HG02642 (cell line): ENCODE measurements around the gene PGGHG.

ENCODE experiments used
- ATAC-seq: cut with Tn5 transposase; IDR thresholded peaks from one replicate; pipeline ENCODE4 v1.9.1; 2021; ENCODE audit warnings: mild to moderate bottlenecking; ENCODE audit not compliant: unreplicated experiment, poor library complexity

The PGGHG gene

DNA sequence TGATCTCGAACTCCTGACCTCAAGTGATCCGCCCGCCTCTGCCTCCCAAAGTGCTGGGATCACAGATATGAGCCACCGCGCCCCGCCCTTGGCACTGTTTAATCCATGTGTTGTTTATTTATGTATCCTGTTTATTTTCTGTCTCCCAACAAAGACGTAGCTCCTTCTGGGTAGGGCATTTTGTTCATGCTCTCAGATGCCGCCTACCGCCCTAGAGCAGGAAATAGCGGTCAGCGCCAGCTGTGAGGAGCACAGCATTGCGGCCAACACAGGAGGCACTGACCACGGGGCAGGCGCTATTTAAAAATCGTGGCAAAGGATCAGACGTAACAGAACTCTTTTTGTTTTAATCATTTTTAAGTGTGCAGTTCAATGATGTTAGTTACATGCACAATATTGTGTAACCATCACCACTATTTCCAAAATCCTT is 20.2 kb upstream of the PGGHG start:
- ATAC-seq: peak; percentile 53

DNA sequence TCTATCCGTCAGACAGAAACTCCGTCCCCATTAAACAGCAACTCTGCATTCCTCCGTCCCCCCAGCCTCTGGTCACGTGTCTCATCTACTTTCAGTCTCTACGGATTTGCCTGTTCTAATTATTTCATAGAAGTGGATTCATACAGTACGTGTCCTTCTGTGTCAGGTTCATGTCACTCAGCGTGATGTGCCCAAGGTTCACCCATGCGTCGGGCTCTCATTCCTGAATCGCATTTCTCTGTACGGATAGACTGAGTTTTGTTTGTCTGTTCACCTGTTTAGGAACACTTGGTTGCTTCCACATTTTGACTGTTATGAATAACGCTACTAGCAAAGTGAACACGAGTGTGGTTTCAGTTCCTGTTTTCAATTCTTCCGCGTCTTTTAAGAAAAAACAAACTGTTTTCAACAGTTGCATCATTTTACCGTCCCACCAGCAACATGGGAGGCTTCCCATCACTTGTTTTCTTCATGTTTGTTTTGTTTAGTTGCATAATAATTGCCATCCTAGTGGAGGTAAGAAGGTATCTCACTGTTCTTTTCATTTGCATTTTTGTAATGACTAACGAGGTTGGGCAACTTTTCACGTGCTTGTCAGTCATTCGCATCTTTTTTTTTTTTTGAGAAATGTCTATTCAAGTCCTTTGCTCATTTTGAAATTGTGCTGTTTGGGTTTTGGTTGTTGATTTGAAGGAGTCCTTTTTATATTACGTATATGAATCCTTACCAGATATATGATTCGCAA is 19.6 kb upstream of the PGGHG start:
- ATAC-seq: peak; percentile 74

DNA sequence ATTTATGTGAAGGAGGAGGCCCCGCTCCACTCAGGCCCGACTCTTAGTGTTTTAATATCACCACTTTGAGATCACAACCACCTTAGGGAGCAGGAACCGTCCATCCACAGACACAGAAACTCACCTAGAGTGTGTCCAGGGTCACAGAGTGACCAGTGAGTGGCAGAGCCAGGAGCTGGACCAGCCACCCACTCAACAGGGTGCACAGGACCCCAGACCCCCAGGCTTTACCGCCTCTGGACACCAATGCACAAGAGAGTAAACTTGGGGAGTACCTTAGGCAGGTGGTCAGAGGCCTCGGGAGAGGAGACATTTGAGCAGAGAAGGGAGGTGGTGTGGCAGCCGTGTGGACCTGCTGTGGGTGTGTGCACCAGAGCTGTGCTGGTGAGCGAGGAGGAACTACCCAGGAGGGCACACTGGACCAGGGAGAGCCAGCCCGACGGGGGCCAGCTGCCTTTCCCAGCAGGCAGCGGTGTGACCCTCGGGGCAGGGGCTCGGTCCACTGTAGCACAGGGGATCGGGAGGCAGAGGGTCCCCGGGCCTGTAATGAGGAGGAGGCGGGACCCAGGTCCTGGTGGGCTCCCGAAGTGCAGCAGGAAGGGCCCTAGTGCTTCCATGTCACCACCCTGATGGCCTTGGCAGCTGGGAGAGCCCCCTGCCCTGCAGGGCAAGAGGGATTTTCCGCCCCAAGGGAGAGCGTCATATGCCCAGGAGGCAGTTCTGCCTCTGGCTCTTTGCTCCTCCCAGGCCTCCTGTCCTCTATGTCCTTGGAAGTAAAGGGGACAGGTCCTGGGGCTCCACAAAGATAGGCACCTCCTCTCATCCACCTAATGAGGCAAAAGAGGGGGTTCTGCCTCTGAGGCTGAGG is 18.2 kb upstream of the PGGHG start:
- ATAC-seq: no peak

DNA sequence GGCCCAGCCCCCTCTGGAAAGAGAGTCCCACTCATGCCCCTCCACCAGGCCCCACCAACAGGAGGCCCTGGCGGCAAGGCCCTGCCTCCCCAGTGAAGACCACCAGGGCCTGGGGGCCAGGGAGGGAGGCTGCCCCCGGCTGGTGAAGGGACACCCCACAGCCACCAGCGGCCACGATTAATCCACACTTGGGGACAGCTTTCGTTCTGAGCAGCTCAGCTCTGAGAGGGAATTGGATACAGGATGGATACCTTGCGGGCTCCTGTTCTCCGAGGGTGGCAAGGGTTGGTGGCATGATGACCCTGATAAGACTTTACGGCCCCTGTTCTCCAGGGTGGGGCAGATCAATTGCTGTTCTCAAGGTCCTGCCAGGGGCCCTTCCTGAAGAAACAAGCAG is 17.6 kb upstream of the PGGHG start:
- ATAC-seq: no peak

DNA sequence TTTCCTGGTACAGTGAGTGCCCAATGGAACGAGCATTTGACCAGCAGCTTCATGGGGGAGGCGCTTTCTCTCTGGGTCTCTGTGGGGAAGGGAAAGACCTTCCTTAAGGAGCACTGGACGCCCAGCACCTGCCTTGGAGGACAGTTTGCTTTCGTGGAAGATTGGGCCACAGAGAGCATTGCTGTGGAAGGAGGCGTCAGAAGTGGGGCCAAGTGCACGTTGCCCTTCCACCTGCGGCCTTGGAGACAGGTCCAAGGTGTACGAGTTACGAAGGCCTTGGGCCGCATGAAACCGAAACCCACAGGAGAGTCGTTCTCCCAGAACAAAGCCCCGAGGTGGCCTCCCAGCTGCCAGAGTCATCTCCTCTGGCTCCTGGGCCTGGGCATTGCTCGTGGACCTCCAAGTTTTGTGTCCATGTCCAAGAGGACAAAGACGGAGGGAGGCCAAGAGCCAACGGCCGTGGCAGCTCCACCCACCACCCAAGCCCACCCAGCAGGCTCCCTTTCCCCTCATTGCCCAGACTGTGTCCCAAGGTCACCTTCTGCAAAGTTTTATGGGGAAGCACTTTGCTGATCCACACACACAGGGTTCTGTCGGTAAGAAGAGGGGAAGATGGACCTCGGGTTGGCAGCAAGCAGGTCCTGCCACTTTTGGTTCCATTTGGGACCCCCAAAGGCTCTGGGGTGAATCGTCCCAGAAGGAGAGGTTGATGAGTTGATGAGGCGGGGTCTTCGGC is 16.6 kb upstream of the PGGHG start:
- no peak for ATAC-seq

DNA sequence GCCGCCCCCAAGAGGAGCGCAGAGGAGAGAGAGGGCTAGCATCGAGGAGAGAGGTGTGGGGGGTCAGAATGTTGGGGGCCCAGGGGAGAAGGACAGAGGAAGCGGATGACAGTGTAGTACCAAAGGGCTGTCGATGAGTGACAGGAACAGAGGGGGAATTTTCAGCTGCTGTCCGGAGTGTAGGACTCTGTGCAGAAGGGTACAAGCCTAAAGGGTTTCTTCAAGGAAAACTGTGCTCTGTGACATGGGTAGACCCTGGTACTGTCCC is 16.1 kb upstream of the PGGHG start:
- ATAC-seq: no peak

DNA sequence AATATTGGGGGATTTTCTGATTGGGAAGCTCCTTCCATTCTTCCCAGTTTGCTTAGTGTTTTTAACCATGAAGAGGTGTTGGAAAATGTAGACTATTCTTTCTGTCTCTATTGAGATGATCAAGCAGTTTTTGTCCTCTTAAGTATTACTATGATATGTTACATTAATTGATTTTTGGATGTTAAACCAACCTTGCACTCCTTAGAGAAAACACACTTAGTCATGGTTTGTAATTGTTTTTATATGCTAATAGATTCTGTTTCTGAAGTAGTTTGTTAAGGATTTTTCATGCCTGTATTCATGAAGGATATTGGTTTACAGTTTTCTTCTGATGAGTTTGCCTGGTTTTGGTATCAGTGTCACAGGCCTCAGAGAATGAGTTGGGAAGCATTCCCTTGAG is 12.7 kb upstream of the PGGHG start:
- ATAC-seq: no peak

DNA sequence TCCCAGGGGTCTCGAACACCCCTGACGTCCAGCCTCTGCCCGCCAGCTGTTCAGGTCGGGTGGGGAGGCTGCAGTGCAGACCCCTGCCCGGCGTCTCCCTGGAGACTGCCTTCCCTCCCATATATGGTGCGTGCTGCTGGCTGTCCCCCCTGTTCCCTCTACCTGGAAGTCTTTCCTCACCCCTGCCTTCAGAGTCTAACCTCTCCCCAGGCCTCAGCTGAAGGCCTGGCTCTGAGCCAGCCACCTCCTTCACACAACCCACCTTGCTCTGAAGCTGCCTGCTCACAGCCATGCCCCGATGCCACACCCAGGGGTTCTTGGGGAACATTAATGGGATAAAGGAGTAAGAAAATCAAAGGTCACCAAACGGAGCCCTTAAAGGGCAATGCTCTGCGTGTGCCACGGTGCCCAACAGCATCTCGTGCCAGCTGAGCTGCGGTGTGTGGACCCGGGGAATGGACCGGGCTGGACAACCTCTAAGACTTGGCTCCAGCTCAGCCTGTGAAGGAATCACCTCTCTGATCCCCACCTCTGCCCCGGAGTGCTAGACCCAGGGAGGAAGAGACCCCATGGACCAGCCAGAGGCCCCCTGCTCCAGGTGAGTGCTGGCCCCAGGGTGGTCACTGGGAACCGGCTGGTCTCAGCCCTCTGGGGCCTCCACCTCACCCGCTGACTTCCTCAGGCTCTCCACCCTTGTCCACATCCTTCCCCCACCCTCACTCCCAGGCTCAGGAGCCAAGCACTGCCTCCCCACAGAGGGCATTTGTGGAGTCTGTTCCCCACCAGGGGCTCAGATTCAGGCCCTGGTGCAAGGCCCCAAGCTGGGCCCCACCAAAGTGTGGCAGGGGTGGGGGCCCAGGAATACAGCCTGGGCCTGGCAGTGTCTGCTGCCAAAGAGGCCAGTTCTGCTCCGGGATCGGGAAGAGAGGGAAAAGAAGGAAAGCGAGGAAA is 10.7 kb upstream of the PGGHG start, which contains the start of gene NLRP6:
Gene NLRP6, plus strand, starts transcription at position 407 of the 951 bp plus-strand sequence. Its CDS starts 163 bp downstream, at position 570.
- no peak for ATAC-seq

DNA sequence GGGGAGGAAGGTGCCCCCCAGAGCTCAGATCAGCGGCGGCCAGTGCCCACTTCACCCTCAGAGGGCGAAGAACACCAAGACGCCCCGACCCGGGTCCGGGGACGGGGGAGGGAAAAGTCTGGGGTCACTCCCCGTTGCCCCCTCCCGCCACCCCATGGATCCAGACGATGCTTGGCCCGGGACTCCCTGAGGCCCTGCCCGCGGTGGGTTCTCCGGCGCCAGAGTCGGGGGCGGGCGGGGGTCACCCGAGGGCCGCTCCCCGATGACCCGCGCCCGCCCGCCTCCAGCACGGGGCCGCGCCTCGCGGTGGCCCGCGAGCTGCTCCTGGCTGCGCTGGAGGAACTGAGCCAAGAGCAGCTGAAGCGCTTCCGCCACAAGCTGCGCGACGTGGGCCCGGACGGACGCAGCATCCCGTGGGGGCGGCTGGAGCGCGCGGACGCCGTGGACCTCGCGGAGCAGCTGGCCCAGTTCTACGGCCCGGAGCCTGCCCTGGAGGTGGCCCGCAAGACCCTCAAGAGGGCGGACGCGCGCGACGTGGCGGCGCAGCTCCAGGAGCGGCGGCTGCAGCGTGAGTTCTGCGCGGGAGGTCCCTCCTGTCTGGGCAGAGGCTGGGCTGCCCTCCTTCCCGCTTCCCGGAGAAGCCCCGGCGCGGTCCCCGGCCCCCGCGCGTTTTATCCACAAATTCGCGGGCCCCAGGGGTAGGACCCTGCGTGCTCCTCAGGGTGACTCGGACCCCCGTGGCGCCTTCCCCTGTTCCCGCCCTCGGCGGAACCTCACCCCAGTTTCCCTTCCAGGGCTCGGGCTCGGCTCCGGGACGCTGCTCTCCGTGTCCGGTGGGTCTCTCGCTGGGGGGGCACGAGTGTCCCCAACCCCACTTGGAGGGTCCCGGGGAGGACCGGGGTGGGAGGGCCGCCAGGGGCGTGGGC is 9.6 kb upstream of the PGGHG start:
- no peak for ATAC-seq

DNA sequence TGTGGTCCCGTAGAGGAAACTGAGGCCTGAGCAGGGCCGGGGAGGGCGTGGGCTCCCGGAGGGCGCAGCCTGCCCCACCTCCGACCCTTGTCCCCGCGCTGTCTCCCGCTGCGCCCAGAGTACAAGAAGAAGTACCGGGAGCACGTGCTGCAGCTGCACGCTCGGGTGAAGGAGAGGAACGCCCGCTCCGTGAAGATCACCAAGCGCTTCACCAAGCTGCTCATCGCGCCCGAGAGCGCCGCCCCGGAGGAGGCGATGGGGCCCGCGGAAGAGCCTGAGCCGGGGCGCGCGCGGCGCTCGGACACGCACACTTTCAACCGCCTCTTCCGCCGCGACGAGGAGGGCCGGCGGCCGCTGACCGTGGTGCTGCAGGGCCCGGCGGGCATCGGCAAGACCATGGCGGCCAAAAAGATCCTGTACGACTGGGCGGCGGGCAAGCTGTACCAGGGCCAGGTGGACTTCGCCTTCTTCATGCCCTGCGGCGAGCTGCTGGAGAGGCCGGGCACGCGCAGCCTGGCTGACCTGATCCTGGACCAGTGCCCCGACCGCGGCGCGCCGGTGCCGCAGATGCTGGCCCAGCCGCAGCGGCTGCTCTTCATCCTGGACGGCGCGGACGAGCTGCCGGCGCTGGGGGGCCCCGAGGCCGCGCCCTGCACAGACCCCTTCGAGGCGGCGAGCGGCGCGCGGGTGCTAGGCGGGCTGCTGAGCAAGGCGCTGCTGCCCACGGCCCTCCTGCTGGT is 8.8 kb upstream of the PGGHG start:
- no peak for ATAC-seq

DNA sequence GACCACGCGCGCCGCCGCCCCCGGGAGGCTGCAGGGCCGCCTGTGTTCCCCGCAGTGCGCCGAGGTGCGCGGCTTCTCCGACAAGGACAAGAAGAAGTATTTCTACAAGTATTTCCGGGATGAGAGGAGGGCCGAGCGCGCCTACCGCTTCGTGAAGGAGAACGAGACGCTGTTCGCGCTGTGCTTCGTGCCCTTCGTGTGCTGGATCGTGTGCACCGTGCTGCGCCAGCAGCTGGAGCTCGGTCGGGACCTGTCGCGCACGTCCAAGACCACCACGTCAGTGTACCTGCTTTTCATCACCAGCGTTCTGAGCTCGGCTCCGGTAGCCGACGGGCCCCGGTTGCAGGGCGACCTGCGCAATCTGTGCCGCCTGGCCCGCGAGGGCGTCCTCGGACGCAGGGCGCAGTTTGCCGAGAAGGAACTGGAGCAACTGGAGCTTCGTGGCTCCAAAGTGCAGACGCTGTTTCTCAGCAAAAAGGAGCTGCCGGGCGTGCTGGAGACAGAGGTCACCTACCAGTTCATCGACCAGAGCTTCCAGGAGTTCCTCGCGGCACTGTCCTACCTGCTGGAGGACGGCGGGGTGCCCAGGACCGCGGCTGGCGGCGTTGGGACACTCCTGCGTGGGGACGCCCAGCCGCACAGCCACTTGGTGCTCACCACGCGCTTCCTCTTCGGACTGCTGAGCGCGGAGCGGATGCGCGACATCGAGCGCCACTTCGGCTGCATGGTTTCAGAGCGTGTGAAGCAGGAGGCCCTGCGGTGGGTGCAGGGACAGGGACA is 8.0 kb upstream of the PGGHG start:
- no peak for ATAC-seq

DNA sequence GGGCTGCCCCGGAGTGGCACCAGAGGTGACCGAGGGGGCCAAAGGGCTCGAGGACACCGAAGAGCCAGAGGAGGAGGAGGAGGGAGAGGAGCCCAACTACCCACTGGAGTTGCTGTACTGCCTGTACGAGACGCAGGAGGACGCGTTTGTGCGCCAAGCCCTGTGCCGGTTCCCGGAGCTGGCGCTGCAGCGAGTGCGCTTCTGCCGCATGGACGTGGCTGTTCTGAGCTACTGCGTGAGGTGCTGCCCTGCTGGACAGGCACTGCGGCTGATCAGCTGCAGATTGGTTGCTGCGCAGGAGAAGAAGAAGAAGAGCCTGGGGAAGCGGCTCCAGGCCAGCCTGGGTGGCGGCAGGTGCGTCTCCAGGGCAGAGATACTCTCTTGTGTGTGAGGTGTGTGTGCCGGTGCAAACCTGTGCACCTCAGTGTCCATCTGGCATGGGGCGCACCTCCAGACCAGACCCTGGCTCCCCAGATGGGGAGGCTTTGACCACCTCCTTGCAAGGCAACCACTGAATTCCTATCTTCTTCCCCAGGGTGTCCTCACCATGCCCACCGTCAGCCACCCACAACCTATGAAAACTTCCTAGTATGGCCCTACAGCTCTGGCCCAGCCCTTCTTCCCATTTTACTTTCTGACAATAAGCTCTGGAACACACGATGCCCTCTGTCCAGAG is 7.3 kb upstream of the PGGHG start:
- no peak for ATAC-seq

DNA sequence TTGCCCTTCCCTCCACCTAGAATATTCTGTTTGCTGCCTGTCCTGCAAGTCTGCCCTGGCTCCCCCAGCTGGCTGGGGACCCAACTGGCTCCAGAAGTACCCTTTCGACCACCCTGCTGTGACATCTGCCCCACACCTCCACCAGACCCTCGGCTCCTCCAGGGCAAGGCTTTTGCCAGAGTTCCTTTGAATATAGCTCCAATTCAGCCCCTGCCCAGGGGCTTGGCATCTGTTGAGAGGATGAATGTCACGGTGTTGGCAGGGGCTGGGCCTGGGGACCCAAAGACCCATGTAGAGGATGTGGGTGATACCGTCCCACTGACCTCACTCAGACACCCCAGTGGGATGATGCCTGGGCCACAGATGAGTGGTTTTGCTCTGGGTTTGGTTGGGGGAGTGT is 6.8 kb upstream of the PGGHG start:
- no peak for ATAC-seq

DNA sequence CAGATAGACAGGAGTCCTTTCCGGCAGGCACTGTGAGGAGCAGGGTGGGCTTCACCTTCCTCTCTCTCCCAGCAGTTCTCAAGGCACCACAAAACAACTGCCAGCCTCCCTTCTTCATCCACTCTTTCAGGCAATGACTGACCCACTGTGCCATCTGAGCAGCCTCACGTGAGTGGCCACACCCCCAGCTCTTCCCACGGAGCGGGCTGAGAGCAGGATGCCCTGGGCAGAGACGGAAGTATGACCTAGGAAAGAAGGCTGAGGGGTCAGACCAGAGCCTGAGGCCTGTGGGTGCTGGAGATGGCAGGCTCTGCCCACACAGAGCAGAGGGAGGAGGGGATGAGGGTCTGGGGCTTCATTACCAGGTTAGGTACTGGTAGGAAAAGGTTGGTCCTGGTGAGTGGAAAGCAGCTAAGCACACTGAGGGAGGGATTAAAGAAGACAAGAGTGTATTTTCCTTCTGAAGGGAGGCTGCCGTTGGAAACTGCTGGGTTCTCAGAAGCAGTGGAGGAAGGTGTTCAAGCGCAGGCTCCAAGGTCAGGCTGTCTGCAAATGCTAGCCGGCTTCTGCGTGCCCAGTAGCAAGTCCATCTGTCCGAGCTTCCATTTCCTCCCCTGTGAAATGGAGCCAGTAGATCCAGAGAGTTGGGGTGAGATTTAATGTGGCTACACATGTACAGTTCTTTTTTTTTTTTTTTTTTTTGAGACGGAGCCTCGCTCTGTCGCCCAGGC is 6.1 kb upstream of the PGGHG start:
- no peak for ATAC-seq

DNA sequence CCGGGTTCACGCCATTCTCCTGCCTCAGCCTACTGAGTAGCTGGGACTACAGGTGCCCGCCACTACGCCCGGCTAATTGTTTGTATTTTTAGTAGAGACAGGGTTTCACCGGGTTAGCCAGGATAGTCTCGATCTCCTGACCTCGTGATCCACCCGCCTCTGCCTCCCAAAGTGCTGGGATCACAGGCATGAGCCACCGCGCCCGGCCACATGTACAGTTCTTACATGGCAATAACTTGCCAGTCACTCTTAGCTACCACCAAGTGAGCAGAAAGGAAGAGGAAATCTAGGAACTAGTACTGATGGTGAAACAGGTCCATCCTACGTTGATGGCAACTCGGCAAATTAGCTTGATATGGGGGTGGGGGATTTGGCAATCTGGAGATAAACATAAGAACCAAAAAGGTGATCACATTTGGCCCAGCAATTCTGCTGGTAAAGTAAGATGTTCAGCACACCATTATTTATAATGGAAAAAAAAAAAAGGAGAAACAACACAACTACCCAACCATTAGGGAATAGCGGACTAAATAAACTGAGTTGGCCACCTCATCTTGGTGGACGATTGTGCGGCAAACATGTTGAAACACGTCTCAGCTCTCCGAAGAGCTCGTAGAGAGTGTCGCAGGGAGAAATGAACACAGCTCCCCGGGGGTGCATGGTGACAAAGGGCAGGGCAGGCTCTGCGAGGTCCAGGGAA is 5.4 kb upstream of the PGGHG start:
- ATAC-seq: no peak
